PFSK-1 (cell line): ENCODE data around the gene PRDM4.

ENCODE experiments used
- POLR2AphosphoS5 ChIP-seq: IDR thresholded peaks from 2 replicates; pipeline ENCODE4 v1.6.1; 2012; ENCODE audit warnings: low read depth, mild to moderate bottlenecking, control low read depth, low read length, moderate library complexity
- SIN3A ChIP-seq: IDR thresholded peaks from 2 replicates; pipeline ENCODE4 v1.6.1; 2012; ENCODE audit warnings: mild to moderate bottlenecking, low read length, moderate library complexity, borderline replicate concordance; ENCODE audit not compliant: insufficient read depth
- TAF1 ChIP-seq: IDR thresholded peaks from 2 replicates; pipeline ENCODE4 v1.6.1; 2012; ENCODE audit warnings: low read length, control low read depth, borderline replicate concordance; ENCODE audit not compliant: insufficient read depth

GRCh38 chr12:107807471-107808150 is 46.7 kb upstream of the PRDM4 start:
- no peak for TF ChIP-seq SIN3A
- no peak for TF ChIP-seq TAF1
- TF ChIP-seq POLR2AphosphoS5: no peak
